OCI-LY3 (cell line): ENCODE measurements around the gene EYS.
A peak's percentile ranks its signal among the peaks of the same experiment; 100 is the strongest.

Experiments
- H2AFZ ChIP-seq: fragments of 200-600, 300-600 bp; shearing (Covaris generic); 2 replicates; pipeline ENCODE4 v1.6.0; 2014; ENCODE audit warnings: antibody characterized with exemption, low read depth, low read length
- H3K27ac ChIP-seq: fragments of 200-600, 300-600 bp; sonication (generic); 2 replicates; pipeline ENCODE4 v1.5.1; 2014; ENCODE audit warnings: mild to moderate bottlenecking, low read length, moderate library complexity, mixed read lengths
- H3K27me3 ChIP-seq: fragments of 200-600, 300-600 bp; sonication (generic); 2 replicates; pipeline ENCODE4 v1.6.1; 2014; ENCODE audit warnings: low read depth, low read length, mixed read lengths
- H3K36me3 ChIP-seq: fragments of 200-600, 300-600 bp; sonication (generic); replicated peaks from 2 replicates; pipeline ENCODE3; 2014; ENCODE audit warnings: low read depth, low read length, mixed read lengths
- H3K4me1 ChIP-seq: fragments of 300-600, 200-600 bp; sonication (generic); 2 replicates; pipeline ENCODE4 v1.6.1; 2014; ENCODE audit warnings: low read length, mixed read lengths
- H3K4me2 ChIP-seq: fragments of 200-600, 300-600 bp; sonication (generic); 2 replicates; pipeline ENCODE4 v1.6.1; 2014; ENCODE audit warnings: low read length, mixed read lengths
- H3K4me3 ChIP-seq: fragments of 300-600, 200-600 bp; sonication (generic); 2 replicates; pipeline ENCODE4 v1.5.1; 2014; ENCODE audit warnings: antibody characterized with exemption, mild to moderate bottlenecking, low read length, moderate library complexity
- H3K79me2 ChIP-seq: fragments of 300-600, 200-600 bp; shearing (Covaris generic); 2 replicates; pipeline ENCODE4 v1.6.1; 2014; ENCODE audit warnings: mild to moderate bottlenecking, low read length, mixed read lengths
- H3K9ac ChIP-seq: fragments of 300-600, 200-600 bp; shearing (Covaris generic); 2 replicates; pipeline ENCODE4 v1.6.0; 2014; ENCODE audit warnings: mild to moderate bottlenecking, low read length, moderate library complexity
- H3K9me3 ChIP-seq: fragments of 200-600, 300-600 bp; shearing (Covaris generic); 2 replicates; pipeline ENCODE4 v1.6.1; 2014; ENCODE audit warnings: low read length, mixed read lengths; ENCODE audit not compliant: insufficient read depth
- H4K20me1 ChIP-seq: fragments of 200-600, 300-600 bp; sonication (generic); 2 replicates; pipeline ENCODE4 v1.6.1; 2016; ENCODE audit warnings: low read length, mixed read lengths; ENCODE audit not compliant: insufficient read depth
- EZH2phosphoT487 ChIP-seq: fragments of 200-600 bp; shearing (Covaris generic); IDR thresholded peaks from 2 replicates; pipeline ENCODE4 v1.6.1; 2018; ENCODE audit warnings: antibody characterized with exemption, mixed run types, low read depth
- TF ChIP-seq, protein P1 (sequence below): fragments of 200-600, 300-600 bp; sonication (generic); IDR thresholded peaks from 2 replicates; pipeline ENCODE4 v1.5.1; 2014; ENCODE audit warnings: antibody characterized with exemption, low read length, low read depth

EYS gene

DNA sequence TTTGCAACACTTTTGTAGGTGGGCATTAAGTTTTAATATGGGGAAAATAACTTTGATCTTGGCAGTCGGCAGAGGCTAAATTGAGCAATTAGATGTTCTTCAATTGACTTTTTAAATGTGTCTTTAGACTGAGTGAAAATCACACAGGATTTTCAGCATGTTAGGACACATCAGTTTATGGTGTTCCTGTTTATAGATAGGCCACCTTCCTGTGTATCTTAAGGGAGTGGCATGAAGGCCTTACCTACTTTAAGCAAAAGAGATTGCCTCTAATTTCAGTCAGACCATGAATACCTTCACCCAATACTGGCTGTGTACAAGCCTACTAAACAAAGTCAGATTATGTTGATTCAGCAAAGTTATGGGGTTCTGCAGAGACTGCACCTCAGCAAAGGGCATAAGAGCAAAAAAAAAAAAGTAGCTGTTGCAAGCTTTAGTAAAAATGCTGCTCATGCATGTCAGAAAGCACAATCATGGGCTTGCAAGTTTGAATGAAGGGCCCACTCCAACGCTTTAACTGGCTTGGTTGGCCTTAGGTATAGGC, 1223.0 kb downstream of the EYS start:
- Histone ChIP-seq H3K4me1 (peaks cover 8% of the 10 kb centered on the region), H3K27me3 (no peaks in the 10 kb centered on the region), H3K4me2 (no peak overlapping the region), H3K27ac (no peak overlapping the region), H3K4me3 (no peak overlapping the region), H3K79me2 (no peaks in the 10 kb centered on the region), H4K20me1 (no peaks in the 10 kb centered on the region), H3K9me3 (no peaks in the 10 kb centered on the region), H3K9ac (no peak overlapping the region), H3K36me3 (no peaks in the 10 kb centered on the region), H2AFZ (no peak overlapping the region)
- TF ChIP-seq, protein P1, sequence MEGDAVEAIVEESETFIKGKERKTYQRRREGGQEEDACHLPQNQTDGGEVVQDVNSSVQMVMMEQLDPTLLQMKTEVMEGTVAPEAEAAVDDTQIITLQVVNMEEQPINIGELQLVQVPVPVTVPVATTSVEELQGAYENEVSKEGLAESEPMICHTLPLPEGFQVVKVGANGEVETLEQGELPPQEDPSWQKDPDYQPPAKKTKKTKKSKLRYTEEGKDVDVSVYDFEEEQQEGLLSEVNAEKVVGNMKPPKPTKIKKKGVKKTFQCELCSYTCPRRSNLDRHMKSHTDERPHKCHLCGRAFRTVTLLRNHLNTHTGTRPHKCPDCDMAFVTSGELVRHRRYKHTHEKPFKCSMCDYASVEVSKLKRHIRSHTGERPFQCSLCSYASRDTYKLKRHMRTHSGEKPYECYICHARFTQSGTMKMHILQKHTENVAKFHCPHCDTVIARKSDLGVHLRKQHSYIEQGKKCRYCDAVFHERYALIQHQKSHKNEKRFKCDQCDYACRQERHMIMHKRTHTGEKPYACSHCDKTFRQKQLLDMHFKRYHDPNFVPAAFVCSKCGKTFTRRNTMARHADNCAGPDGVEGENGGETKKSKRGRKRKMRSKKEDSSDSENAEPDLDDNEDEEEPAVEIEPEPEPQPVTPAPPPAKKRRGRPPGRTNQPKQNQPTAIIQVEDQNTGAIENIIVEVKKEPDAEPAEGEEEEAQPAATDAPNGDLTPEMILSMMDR, result no peak
- no peak for TF ChIP-seq EZH2phosphoT487

GRCh38 chr6:64482631-64483030, 1224.4 kb downstream of the EYS start:
- no peak overlapping the region for H3K9ac ChIP-seq
- TF ChIP-seq, protein P1, result no peak
- no peak for TF ChIP-seq EZH2phosphoT487
- H4K20me1 ChIP-seq, result no peaks in the 10 kb centered on the region
- H3K4me2 ChIP-seq, result no peak overlapping the region
- no peaks in the 10 kb centered on the region for H3K27me3 ChIP-seq
- H3K27ac ChIP-seq, result no peak overlapping the region
- H3K9me3 ChIP-seq, result no peaks in the 10 kb centered on the region
- no peaks in the 10 kb centered on the region for H3K36me3 ChIP-seq
- no peak overlapping the region for H3K4me3 ChIP-seq
- H3K4me1 ChIP-seq, result peaks cover 8% of the 10 kb centered on the region
- 0 out of 2 replicates have a peak overlapping the region, but pooled peaks have one; percentile 5 for H2AFZ ChIP-seq
- H3K79me2 ChIP-seq, result no peaks in the 10 kb centered on the region

DNA sequence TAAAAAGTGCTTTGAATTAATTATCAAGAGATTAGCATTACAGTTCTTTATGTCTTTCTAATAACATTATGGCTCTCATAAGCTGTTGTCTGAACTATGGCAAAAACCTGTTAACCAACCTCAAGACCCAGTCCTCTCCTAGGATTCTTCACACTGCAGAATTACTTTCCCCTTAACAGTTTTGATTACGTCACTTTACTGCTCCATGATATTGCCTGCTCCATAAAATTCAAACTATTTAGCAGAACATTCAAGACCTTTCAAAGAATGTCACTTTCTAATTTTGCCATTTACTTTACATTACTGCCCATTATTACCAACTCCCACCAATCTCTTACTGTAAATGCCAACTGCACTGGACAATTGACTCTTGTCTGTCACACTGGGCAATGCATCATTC, 1227.9 kb downstream of the EYS start:
- no peak overlapping the region for H3K4me3 ChIP-seq
- H3K27ac ChIP-seq, result no peak overlapping the region
- H3K79me2 ChIP-seq, result no peaks in the 10 kb centered on the region
- H4K20me1 ChIP-seq, result no peaks in the 10 kb centered on the region
- no peaks in the 10 kb centered on the region for H3K27me3 ChIP-seq
- no peak overlapping the region for H3K4me2 ChIP-seq
- no peaks in the 10 kb centered on the region for H3K9me3 ChIP-seq
- H3K9ac ChIP-seq, result no peak overlapping the region
- H2AFZ ChIP-seq, result no peak overlapping the region
- TF ChIP-seq, protein P1, result no peak
- no peak for TF ChIP-seq EZH2phosphoT487
- H3K36me3 ChIP-seq, result no peaks in the 10 kb centered on the region
- H3K4me1 ChIP-seq, result peaks cover 8% of the 10 kb centered on the region

GRCh38 chr6:64477391-64477790, 1229.6 kb downstream of the EYS start:
- Histone ChIP-seq H3K27ac (no peak overlapping the region), H3K4me1 (peaks cover 1% of the 10 kb centered on the region; the same call in 1 of the 2 replicates), H3K79me2 (no peaks in the 10 kb centered on the region), H4K20me1 (no peaks in the 10 kb centered on the region), H3K27me3 (no peaks in the 10 kb centered on the region), H3K4me3 (no peak overlapping the region), H3K9me3 (no peaks in the 10 kb centered on the region), H3K9ac (no peak overlapping the region), H2AFZ (peak overlapping the region; percentile 43), H3K36me3 (no peaks in the 10 kb centered on the region), H3K4me2 (no peak overlapping the region)
- TF ChIP-seq, protein P1, result no peak
- TF ChIP-seq EZH2phosphoT487, result no peak
